K562 (cell line): ENCODE measurements around the gene ADGRL3. TPM values are rescaled to one million over a fixed set of nuclear protein-coding genes. Genes with fewer than 3 reads are reported as not detected.

Experiments
- ATAC-seq: fragments of 200-7000 bp; cut with Tn5 transposase; 3 replicates; pipeline ENCODE4 v1.9.1; 2020; ENCODE audit warnings: moderate library complexity
- BruUV-seq: library from RNA; stranded (reverse); fragments of 400-500 nt; replicated peaks from 2 replicates; lab custom pipeline; 2021; lab: Mats Ljungman, UMichigan
- CTCF ChIA-PET: fragments of 300-600 bp; formaldehyde crosslinking; extraction: SDS; loops from one replicate; lab custom pipeline; 2021; ENCODE audit warnings: low intra/inter-chr PET ratio; lab: Yijun Ruan, JAX
- POLR2A ChIA-PET: fragments of 300-600, 350-650 bp; sonication (Branson Sonifier 250); formaldehyde crosslinking; extraction: SDS; loops from one replicate; lab custom pipeline; 2021; ENCODE audit warnings: antibody characterized with exemption, inconsistent platforms; lab: Yijun Ruan, JAX
- DNase-seq, 4 experiments: peaks; one replicate each; pipeline versions ENCODE4 v3.0.0 to v3.0.0-alpha.2; 2011 to 2018; ENCODE audit warnings: low spot score in 3 of 4, mixed read lengths in 3 of 4; ENCODE audit errors: extremely low read depth in 1 of 4
- FAIRE-seq: peaks from 2 replicates; lab custom pipeline; 2011; peaks lifted over from hg19 to GRCh38; lab: Jason Lieb, UNC
- H2AFZ ChIP-seq: 2 replicates; pipeline ENCODE4 v1.6.0; 2011; ENCODE audit warnings: low read depth, low read length, control low read depth, inconsistent platforms
- H3K27ac ChIP-seq: fragments of 200-600 bp; 3 replicates; pipeline ENCODE4 v1.8.0; 2011; ENCODE audit warnings: low read depth, mild to moderate bottlenecking, control low read depth, inconsistent platforms, low read length, moderate library complexity, mixed read lengths; ENCODE audit errors: extremely low read depth
- H3K27me3 ChIP-seq, 2 experiments: fragments of 300-600 bp in 1 of 2; 2 replicates in 1 of 2; 3 replicates in 1 of 2; pipeline versions ENCODE4 v1.6.0 to v1.8.0; 2011; ENCODE audit warnings: inconsistent platforms in 2 of 2, low read length in 2 of 2, mild to moderate bottlenecking in 1 of 2, mixed read lengths in 1 of 2, moderate library complexity in 1 of 2; ENCODE audit not compliant: control insufficient read depth in 2 of 2, insufficient read depth in 2 of 2
- H3K36me3 ChIP-seq: fragments of 300-600 bp; 3 replicates; pipeline ENCODE4 v1.8.0; 2011; ENCODE audit warnings: mild to moderate bottlenecking, low read length, inconsistent platforms; ENCODE audit not compliant: control insufficient read depth, insufficient read depth
- H3K4me1 ChIP-seq, 2 experiments: fragments of 200-600 bp in 1 of 2; replicated peaks in 1 of 2; 2 replicates in 1 of 2; 3 replicates in 1 of 2; pipeline versions ENCODE4 v1.5.1 to v1.8.0; 2011; ENCODE audit warnings: inconsistent platforms in 2 of 2, low read length in 2 of 2, mild to moderate bottlenecking in 1 of 2, mixed read lengths in 1 of 2, moderate library complexity in 1 of 2; ENCODE audit not compliant: control insufficient read depth in 2 of 2, insufficient read depth in 2 of 2
- H3K4me2 ChIP-seq: 2 replicates; pipeline ENCODE4 v1.6.1; 2011; ENCODE audit warnings: low read length, control low read depth, inconsistent platforms, mixed read lengths; ENCODE audit not compliant: insufficient read depth
- H3K4me3 ChIP-seq: fragments of 200-600 bp; sonication (generic), shearing (Covaris generic); 2 replicates; pipeline ENCODE4 v1.5.1; 2016; ENCODE audit warnings: control low read depth, inconsistent platforms
- H3K79me2 ChIP-seq: fragments of 200-600 bp; 3 replicates; pipeline ENCODE4 v1.8.0; 2011; ENCODE audit warnings: low read length, inconsistent platforms; ENCODE audit not compliant: control insufficient read depth, insufficient read depth
- H3K9ac ChIP-seq, 2 experiments: 2 replicates each; pipeline versions ENCODE4 v1.6.0 to v1.6.1; 2011; ENCODE audit warnings: low read depth in 2 of 2, low read length in 2 of 2, control low read depth in 1 of 2, inconsistent platforms in 1 of 2, mild to moderate bottlenecking in 1 of 2, mixed read lengths in 1 of 2; ENCODE audit not compliant: insufficient read depth in 1 of 2
- H3K9me1 ChIP-seq: one replicate; pipeline ENCODE4 v1.6.0; 2011; ENCODE audit warnings: inconsistent platforms, mild to moderate bottlenecking, low read length, moderate library complexity; ENCODE audit not compliant: control insufficient read depth, insufficient read depth
- H3K9me3 ChIP-seq: replicated peaks from 2 replicates; pipeline ENCODE4 v1.5.1; 2011; ENCODE audit warnings: low read depth, low read length, inconsistent platforms; ENCODE audit not compliant: control insufficient read depth, insufficient read depth
- H4K20me1 ChIP-seq: replicated peaks from 2 replicates; pipeline ENCODE4 v1.6.1; 2011; ENCODE audit warnings: low read length, inconsistent platforms, mixed read lengths; ENCODE audit not compliant: control insufficient read depth, insufficient read depth
- MTF1 ChIP-seq: fragments of 250-450 bp; sonication (Bioruptor Pico); IDR thresholded peaks from 2 replicates; pipeline ENCODE4 v1.9.0; 2021; ENCODE audit warnings: moderate library complexity, mild to moderate bottlenecking, inconsistent platforms, borderline replicate concordance
- POLR3G ChIP-seq: IDR thresholded peaks from 2 replicates; pipeline ENCODE4 v1.6.1; 2011; ENCODE audit not compliant: insufficient read length, insufficient replicate concordance; ENCODE audit errors: extremely low read depth
- RCOR1 ChIP-seq, 2 experiments: IDR thresholded peaks; 2 replicates each; pipeline ENCODE4 v1.6.1; 2012; ENCODE audit warnings: low read depth in 2 of 2, low read length in 2 of 2, borderline replicate concordance in 1 of 2, improper control_type of control experiment in 1 of 2
- SMAD1 ChIP-seq: fragments of 150-350 bp; IDR thresholded peaks from 2 replicates; pipeline ENCODE4 v1.6.1; 2014; ENCODE audit warnings: low read length, low read depth; ENCODE audit not compliant: partially characterized antibody
- ZNF274 ChIP-seq: IDR thresholded peaks from 2 replicates; pipeline ENCODE4 v1.6.1; 2011; ENCODE audit warnings: low read depth, mild to moderate bottlenecking, low read length, moderate library complexity, borderline replicate concordance
- ZNF444 ChIP-seq: fragments of 250-450 bp; sonication (Bioruptor Pico); IDR thresholded peaks from 2 replicates; pipeline ENCODE4 v1.4.0; 2020; ENCODE audit warnings: mild to moderate bottlenecking, moderate library complexity
- ZNF75A ChIP-seq: fragments of 450-650 bp; formaldehyde crosslinking; IDR thresholded peaks from 2 replicates; pipeline ENCODE4 v1.4.0; 2020; ENCODE audit warnings: mild to moderate bottlenecking
- WGBS: fragments of 100-300 bp; shearing (Covaris generic); methylation state at CpG from one replicate; pipeline ENCODE4 v1.1.6; 2016; ENCODE audit warnings: low coverage, mixed read lengths; ENCODE audit not compliant: insufficient coverage; ENCODE audit errors: missing lambda C conversion rate; 5-methylcytosine and 5-hydroxymethylcytosine counted together
- in situ Hi-C: fragments of 300-500 bp; cut with MboI; formaldehyde crosslinking; loops from 4 replicates; pipeline ENCODE4 v1.15.0; 2018; ENCODE audit warnings: inconsistent platforms, mixed read lengths
- intact Hi-C: fragments of 100-400 bp; cut with micrococcal nuclease; formaldehyde crosslinking; loops from 2 replicates; pipeline ENCODE4 v1.14.2; 2022
- polyA plus RNA-seq, 8 experiments: library from polyadenylated mRNA; depleted of rRNA in 4 of 8; stranded (reverse) in 5 of 8; unstranded in 3 of 8; fragments of >200 nt; fragmentation: Nextera tagmentation in 2 of 8; fragmentation: Illumina TruSeq in 1 of 8; extraction: Ambion mirVana in 2 of 8; extraction: Trizol in 1 of 8; gene quantifications; 2 replicates each; pipeline versions ENCODE4 v1.2.1 to v1.2.3, GENCODE V29; 2011 to 2014; ENCODE audit warnings: inconsistent platforms in 1 of 8, missing spikeins in 1 of 8
- total RNA-seq, 7 experiments: library from RNA; depleted of rRNA in 6 of 7; stranded (reverse); fragments of >200 nt in 6 of 7; fragmentation: Illumina TruSeq in 2 of 7; extraction: Trizol in 2 of 7; gene quantifications; 2 replicates each; pipeline versions ENCODE4 v1.2.1 to v1.2.3, GENCODE V29; 2011 to 2021; ENCODE audit warnings: low replicate concordance in 1 of 7
- TF ChIP-seq, protein P1 (sequence below): sonication (generic); formaldehyde crosslinking; IDR thresholded peaks from 2 replicates; pipeline ENCODE4 v1.8.0; 2023; ENCODE audit warnings: missing genetic modification reagents, mild to moderate bottlenecking, borderline replicate concordance
- TF ChIP-seq, protein P2 (sequence below), 3 experiments: fragments of 200-800 bp in 1 of 3; fragments of 250-450 bp in 1 of 3; fragments of 450-650 bp in 1 of 3; sonication (Bioruptor Pico) in 1 of 3; sonication (Bioruptor generic) in 1 of 3; formaldehyde crosslinking in 1 of 3; IDR thresholded peaks; 2 replicates each; pipeline versions ENCODE4 v1.6.1 to v1.8.0; 2016 to 2022; ENCODE audit warnings: mild to moderate bottlenecking in 2 of 3, missing genetic modification characterization in 2 of 3, missing compliant biosample characterization in 1 of 3, moderate library complexity in 1 of 3

Gene ADGRL3
- total and polyA plus RNA-seq, 9 of the 15 experiments (the other 6 are each of a cell fraction or from before 2014, with no cell fraction given): 0.03 to 0.14 (median 0.04) TPM; not detected in 2

- no peak overlapping the region for H3K9ac ChIP-seq
- H3K4me1 ChIP-seq: no peaks in the 10 kb centered on the region
- ChIA-PET POLR2A (no interaction called here), CTCF (no interaction called here)
- no TSS peak for BruUV-seq
- H3K9me3 ChIP-seq: no peaks in the 10 kb centered on the region
- H3K4me2 ChIP-seq: no peak overlapping the region
- no peak overlapping the region for H3K4me3 ChIP-seq
- H2AFZ ChIP-seq: no peak overlapping the region
- no peaks in the 10 kb centered on the region for H3K9me1 ChIP-seq
- DNase-seq: no peak
- FAIRE-seq: no peak
- ATAC-seq: no peak
- no peaks in the 10 kb centered on the region for H3K79me2 ChIP-seq
- 3% methylated on average over 4 of the region's 4 CpGs for WGBS
- in situ Hi-C loops: no loop called here
- intact Hi-C loops: no loop called here
- H4K20me1 ChIP-seq: no peaks in the 10 kb centered on the region
- no peaks in the 10 kb centered on the region for H3K36me3 ChIP-seq
- H3K27ac ChIP-seq: no peak overlapping the region
- no peaks in the 10 kb centered on the region for H3K27me3 ChIP-seq
- TF ChIP-seq RCOR1 (IDR thresholded peaks at IDR 0.05; ENCODE audit: borderline replicate concordance in 1 of 2, low read depth in 2 of 2, low read length in 2 of 2) (no peak), MTF1 (CRISPR knock-in tag) (no peak), POLR3G (no peak), ZNF274 (no peak), ZNF75A (CRISPR knock-in tag) (no peak), ZNF444 (no peak), SMAD1 (no peak)
- TF ChIP-seq, protein P1, sequence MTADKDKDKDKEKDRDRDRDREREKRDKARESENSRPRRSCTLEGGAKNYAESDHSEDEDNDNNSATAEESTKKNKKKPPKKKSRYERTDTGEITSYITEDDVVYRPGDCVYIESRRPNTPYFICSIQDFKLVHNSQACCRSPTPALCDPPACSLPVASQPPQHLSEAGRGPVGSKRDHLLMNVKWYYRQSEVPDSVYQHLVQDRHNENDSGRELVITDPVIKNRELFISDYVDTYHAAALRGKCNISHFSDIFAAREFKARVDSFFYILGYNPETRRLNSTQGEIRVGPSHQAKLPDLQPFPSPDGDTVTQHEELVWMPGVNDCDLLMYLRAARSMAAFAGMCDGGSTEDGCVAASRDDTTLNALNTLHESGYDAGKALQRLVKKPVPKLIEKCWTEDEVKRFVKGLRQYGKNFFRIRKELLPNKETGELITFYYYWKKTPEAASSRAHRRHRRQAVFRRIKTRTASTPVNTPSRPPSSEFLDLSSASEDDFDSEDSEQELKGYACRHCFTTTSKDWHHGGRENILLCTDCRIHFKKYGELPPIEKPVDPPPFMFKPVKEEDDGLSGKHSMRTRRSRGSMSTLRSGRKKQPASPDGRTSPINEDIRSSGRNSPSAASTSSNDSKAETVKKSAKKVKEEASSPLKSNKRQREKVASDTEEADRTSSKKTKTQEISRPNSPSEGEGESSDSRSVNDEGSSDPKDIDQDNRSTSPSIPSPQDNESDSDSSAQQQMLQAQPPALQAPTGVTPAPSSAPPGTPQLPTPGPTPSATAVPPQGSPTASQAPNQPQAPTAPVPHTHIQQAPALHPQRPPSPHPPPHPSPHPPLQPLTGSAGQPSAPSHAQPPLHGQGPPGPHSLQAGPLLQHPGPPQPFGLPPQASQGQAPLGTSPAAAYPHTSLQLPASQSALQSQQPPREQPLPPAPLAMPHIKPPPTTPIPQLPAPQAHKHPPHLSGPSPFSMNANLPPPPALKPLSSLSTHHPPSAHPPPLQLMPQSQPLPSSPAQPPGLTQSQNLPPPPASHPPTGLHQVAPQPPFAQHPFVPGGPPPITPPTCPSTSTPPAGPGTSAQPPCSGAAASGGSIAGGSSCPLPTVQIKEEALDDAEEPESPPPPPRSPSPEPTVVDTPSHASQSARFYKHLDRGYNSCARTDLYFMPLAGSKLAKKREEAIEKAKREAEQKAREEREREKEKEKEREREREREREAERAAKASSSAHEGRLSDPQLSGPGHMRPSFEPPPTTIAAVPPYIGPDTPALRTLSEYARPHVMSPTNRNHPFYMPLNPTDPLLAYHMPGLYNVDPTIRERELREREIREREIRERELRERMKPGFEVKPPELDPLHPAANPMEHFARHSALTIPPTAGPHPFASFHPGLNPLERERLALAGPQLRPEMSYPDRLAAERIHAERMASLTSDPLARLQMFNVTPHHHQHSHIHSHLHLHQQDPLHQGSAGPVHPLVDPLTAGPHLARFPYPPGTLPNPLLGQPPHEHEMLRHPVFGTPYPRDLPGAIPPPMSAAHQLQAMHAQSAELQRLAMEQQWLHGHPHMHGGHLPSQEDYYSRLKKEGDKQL (CRISPR knock-in tag): no peak
- TF ChIP-seq, protein P2, sequence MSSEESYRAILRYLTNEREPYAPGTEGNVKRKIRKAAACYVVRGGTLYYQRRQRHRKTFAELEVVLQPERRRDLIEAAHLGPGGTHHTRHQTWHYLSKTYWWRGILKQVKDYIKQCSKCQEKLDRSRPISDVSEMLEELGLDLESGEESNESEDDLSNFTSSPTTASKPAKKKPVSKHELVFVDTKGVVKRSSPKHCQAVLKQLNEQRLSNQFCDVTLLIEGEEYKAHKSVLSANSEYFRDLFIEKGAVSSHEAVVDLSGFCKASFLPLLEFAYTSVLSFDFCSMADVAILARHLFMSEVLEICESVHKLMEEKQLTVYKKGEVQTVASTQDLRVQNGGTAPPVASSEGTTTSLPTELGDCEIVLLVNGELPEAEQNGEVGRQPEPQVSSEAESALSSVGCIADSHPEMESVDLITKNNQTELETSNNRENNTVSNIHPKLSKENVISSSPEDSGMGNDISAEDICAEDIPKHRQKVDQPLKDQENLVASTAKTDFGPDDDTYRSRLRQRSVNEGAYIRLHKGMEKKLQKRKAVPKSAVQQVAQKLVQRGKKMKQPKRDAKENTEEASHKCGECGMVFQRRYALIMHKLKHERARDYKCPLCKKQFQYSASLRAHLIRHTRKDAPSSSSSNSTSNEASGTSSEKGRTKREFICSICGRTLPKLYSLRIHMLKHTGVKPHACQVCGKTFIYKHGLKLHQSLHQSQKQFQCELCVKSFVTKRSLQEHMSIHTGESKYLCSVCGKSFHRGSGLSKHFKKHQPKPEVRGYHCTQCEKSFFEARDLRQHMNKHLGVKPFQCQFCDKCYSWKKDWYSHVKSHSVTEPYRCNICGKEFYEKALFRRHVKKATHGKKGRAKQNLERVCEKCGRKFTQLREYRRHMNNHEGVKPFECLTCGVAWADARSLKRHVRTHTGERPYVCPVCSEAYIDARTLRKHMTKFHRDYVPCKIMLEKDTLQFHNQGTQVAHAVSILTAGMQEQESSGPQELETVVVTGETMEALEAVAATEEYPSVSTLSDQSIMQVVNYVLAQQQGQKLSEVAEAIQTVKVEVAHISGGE (CRISPR knock-in tag; IDR thresholded peaks at IDR 0.05): no peak
Measured at GRCh38 chr4:61740886-61741285, 540.8 kb downstream of the ADGRL3 start.
